HG03442 (cell line): ENCODE results near the gene APOL3.
"Not testable (repeated sequence)": the region's sequence is repeated elsewhere in the genome, so short reads cannot be mapped to it uniquely, and the experiment has no call there.

ENCODE experiments used
- ATAC-seq: cut with Tn5 transposase; IDR thresholded peaks from one replicate; pipeline ENCODE4 v1.9.1; 2021; ENCODE audit warnings: mild to moderate bottlenecking, moderate library complexity; ENCODE audit not compliant: unreplicated experiment

Gene APOL3

DNA sequence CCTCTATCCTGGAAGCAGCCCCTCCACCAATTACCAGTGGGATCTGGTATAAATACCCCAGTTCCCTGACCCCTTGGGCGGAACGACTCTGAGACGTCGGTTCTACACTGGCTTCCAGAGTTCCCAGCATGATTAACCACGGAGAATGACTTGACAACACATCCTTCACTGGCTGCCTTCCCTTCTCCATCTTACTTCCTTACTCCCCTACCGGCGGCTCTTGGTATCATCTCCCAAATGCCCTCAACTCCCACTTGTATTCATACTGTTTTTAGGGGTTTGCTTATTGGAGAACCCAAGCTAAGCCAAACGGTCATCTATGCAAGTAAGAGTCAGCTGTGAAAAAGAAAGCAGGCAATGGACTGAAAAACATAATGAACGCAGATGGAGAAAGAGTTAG lies 56.1 kb downstream of the APOL3 start:
- no peak for ATAC-seq

DNA sequence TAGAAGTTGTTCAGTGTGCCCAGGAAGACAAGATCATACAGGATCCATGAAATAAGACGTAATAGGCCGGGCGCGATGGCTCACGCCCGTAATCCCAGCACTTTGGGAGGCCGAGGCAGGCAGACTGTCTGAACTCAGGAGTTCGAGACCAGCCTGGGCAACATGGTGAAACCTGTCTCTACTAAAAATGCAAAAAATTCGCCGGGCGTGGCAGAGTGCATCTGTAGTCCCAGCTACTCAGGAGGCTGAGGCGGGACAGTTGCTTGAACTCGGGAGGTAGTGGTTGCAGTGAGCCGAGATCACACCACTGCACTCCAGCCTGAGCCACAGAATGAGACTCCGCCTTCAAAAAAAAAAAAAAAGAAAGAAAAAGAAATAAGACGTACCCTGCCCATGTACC lies 56.7 kb downstream of the APOL3 start:
- no peak for ATAC-seq

- ATAC-seq, result no peak
Measured at GRCh38 chr22:36102995-36103394, 57.6 kb downstream of the APOL3 start.

DNA sequence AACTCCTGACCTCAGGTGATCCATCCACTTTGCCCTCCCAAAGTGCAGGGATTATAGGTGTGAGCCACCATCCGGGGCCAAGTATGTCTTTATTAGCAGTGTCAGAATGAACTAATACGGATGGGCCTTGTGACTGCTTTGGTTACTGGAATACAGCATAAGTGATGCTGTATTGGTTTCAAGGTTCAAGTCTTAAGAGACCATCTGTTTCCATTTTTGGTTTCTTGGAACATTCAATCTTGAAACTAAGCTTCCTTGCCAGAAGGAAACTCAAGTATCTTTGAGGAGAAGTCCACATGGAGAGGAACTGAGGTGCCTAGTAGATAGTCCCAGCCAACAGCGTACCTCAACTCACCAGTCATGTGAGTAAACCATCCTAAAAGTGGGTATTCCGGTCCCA lies 58.8 kb downstream of the APOL3 start:
- no peak for ATAC-seq

GRCh38 chr22:36100908-36101307 lies 59.6 kb downstream of the APOL3 start:
- ATAC-seq, result not testable (repeated sequence)

- ATAC-seq, result no peak
Measured at GRCh38 chr22:36100134-36100824, 60.3 kb downstream of the APOL3 start.

DNA sequence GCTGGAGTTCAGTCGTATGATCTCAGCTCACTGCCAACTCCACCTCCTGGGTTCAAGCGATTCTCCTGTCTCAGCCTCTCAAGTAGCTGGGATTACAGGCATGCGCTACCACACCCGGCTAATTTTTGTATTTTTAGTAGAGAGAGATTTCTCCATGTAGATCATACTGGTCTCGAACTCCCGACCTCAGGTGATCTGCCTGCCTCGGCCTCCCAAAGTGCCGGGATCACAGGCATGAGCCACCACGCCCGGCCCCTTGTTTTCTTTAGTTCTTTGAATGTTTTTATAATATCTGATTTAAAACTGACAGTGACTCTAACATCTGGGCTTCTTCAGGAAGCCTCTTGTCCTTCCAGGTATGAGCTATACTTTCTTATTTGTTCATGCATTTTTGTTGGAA lies 61.0 kb downstream of the APOL3 start:
- not testable (repeated sequence) for ATAC-seq

GRCh38 chr22:36097880-36098279 lies 62.7 kb downstream of the APOL3 start:
- ATAC-seq, result no peak

GRCh38 chr22:36090772-36091171 lies 69.8 kb downstream of the APOL3 start:
- ATAC-seq, result not testable (repeated sequence)
